Fibroblast of lung (primary cell): ENCODE results near the gene ATP4A.

Source experiments
- EZH2 ChIP-seq: IDR thresholded peaks from 2 replicates; pipeline ENCODE4 v1.5.1; 2012; ENCODE audit warnings: low read length, control low read depth, mild to moderate bottlenecking; ENCODE audit errors: missing control alignments
- TF ChIP-seq, protein P1 (sequence below), 2 donors: IDR thresholded peaks in 1 of 2; conservative IDR thresholded peaks in 1 of 2; 1 replicate in 1 of 2; 2 replicates in 1 of 2; pipeline ENCODE4 v1.5.1; 2011 to 2012; ENCODE audit warnings: low read length in 2 of 2, control low read depth in 1 of 2, inconsistent platforms in 1 of 2, low read depth in 1 of 2, mild to moderate bottlenecking in 1 of 2

GRCh38 chr19:35608251-35608650, 44.8 kb upstream of the ATP4A start:
- TF ChIP-seq EZH2, result no peak
- TF ChIP-seq, protein P1, sequence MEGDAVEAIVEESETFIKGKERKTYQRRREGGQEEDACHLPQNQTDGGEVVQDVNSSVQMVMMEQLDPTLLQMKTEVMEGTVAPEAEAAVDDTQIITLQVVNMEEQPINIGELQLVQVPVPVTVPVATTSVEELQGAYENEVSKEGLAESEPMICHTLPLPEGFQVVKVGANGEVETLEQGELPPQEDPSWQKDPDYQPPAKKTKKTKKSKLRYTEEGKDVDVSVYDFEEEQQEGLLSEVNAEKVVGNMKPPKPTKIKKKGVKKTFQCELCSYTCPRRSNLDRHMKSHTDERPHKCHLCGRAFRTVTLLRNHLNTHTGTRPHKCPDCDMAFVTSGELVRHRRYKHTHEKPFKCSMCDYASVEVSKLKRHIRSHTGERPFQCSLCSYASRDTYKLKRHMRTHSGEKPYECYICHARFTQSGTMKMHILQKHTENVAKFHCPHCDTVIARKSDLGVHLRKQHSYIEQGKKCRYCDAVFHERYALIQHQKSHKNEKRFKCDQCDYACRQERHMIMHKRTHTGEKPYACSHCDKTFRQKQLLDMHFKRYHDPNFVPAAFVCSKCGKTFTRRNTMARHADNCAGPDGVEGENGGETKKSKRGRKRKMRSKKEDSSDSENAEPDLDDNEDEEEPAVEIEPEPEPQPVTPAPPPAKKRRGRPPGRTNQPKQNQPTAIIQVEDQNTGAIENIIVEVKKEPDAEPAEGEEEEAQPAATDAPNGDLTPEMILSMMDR (conservative IDR thresholded peaks at IDR 0.05 in 1 of 2, IDR thresholded peaks at IDR 0.05 in 1 of 2; ENCODE audit: low read depth in 1 of 2, low read length in 2 of 2), result no peak
